ENCODE data around the gene CAT.

Gene CAT

GRCh38 chr11:34501949-34502348, 63.2 kb downstream of the CAT start:
- Histone ChIP-seq H2AFZ (ENCODE audit: low read length) (peak overlapping the region; percentile 76), H4K20me1 (ENCODE audit: insufficient read depth, low read length, poor library complexity, severe bottlenecking) (no peaks in the 10 kb centered on the region), H3K9ac (ENCODE audit: low read depth, low read length, poor library complexity, severe bottlenecking) (no peak overlapping the region), H3K9me2 (replicated peaks; ENCODE audit: low read depth, low read length) (no peaks in the 10 kb centered on the region), H3F3A (ENCODE audit: low read depth) (no peaks in the 10 kb centered on the region), H3K27me3 (ENCODE audit: insufficient read depth, low read length, poor library complexity, severe bottlenecking) (no peaks in the 10 kb centered on the region), H3K36me3 (ENCODE audit: insufficient read depth, low read length) (no peaks in the 10 kb centered on the region), H3K79me2 (ENCODE audit: insufficient read depth, low read length) (no peaks in the 10 kb centered on the region), H3K4me3 (ENCODE audit: low read length, poor library complexity, severe bottlenecking) (no peak overlapping the region), H3K9me3 (ENCODE audit: insufficient read depth, low read depth, low read length) (no peaks in the 10 kb centered on the region), H3K4me1 (ENCODE audit: insufficient read depth, low read length, poor library complexity, severe bottlenecking) (no peaks in the 10 kb centered on the region), H3K4me2 (ENCODE audit: low read depth, low read length, poor library complexity, severe bottlenecking) (no peak overlapping the region)
- no peak for TF ChIP-seq EZH2phosphoT487 (IDR thresholded peaks at IDR 0.05; ENCODE audit: borderline replicate concordance)
- no peak for TF ChIP-seq CTCF (conservative IDR thresholded peaks at IDR 0.05; ENCODE audit: low read length)

- H3K4me3 ChIP-seq (ENCODE audit: low read length, poor library complexity, severe bottlenecking), result no peak overlapping the region
- H3K9me2 ChIP-seq (replicated peaks; ENCODE audit: low read depth, low read length), result no peaks in the 10 kb centered on the region
- H3K4me1 ChIP-seq (ENCODE audit: insufficient read depth, low read length, poor library complexity, severe bottlenecking), result no peaks in the 10 kb centered on the region
- H3F3A ChIP-seq (ENCODE audit: low read depth), result no peaks in the 10 kb centered on the region
- no peaks in the 10 kb centered on the region for H3K27me3 ChIP-seq (ENCODE audit: insufficient read depth, low read length, poor library complexity, severe bottlenecking)
- no peaks in the 10 kb centered on the region for H3K36me3 ChIP-seq (ENCODE audit: insufficient read depth, low read length)
- H3K9ac ChIP-seq (ENCODE audit: low read depth, low read length, poor library complexity, severe bottlenecking), result no peak overlapping the region
- H2AFZ ChIP-seq (ENCODE audit: low read length), result no peak overlapping the region
- H3K79me2 ChIP-seq (ENCODE audit: insufficient read depth, low read length), result no peaks in the 10 kb centered on the region
- no peak overlapping the region for H3K4me2 ChIP-seq (ENCODE audit: low read depth, low read length, poor library complexity, severe bottlenecking)
- TF ChIP-seq EZH2phosphoT487 (IDR thresholded peaks at IDR 0.05; ENCODE audit: borderline replicate concordance) (no peak), CTCF (conservative IDR thresholded peaks at IDR 0.05; ENCODE audit: low read length) (no peak; the same call in 1 of the 2 replicates)
- no peaks in the 10 kb centered on the region for H4K20me1 ChIP-seq (ENCODE audit: insufficient read depth, low read length, poor library complexity, severe bottlenecking)
- H3K9me3 ChIP-seq (ENCODE audit: insufficient read depth, low read depth, low read length), result no peaks in the 10 kb centered on the region
These were observed 64.2 kb downstream of the CAT start for GRCh38 chr11:34502949-34503348.

GRCh38 chr11:34505874-34506273, 67.1 kb downstream of the CAT start:
- H3K9ac ChIP-seq (ENCODE audit: low read depth, low read length, poor library complexity, severe bottlenecking), result no peak overlapping the region
- no peaks in the 10 kb centered on the region for H3K27me3 ChIP-seq (ENCODE audit: insufficient read depth, low read length, poor library complexity, severe bottlenecking)
- H3K4me1 ChIP-seq (ENCODE audit: insufficient read depth, low read length, poor library complexity, severe bottlenecking), result no peaks in the 10 kb centered on the region
- H3K79me2 ChIP-seq (ENCODE audit: insufficient read depth, low read length), result no peaks in the 10 kb centered on the region
- no peak overlapping the region for H3K4me3 ChIP-seq (ENCODE audit: low read length, poor library complexity, severe bottlenecking)
- H3K9me2 ChIP-seq (replicated peaks; ENCODE audit: low read depth, low read length), result no peaks in the 10 kb centered on the region
- TF ChIP-seq CTCF (conservative IDR thresholded peaks at IDR 0.05; ENCODE audit: low read length), result no peak
- TF ChIP-seq EZH2phosphoT487 (IDR thresholded peaks at IDR 0.05; ENCODE audit: borderline replicate concordance), result no peak
- H4K20me1 ChIP-seq (ENCODE audit: insufficient read depth, low read length, poor library complexity, severe bottlenecking), result no peaks in the 10 kb centered on the region
- H3K9me3 ChIP-seq (ENCODE audit: insufficient read depth, low read depth, low read length), result no peaks in the 10 kb centered on the region
- H3K36me3 ChIP-seq (ENCODE audit: insufficient read depth, low read length), result no peaks in the 10 kb centered on the region
- no peaks in the 10 kb centered on the region for H3F3A ChIP-seq (ENCODE audit: low read depth)
- H3K4me2 ChIP-seq (ENCODE audit: low read depth, low read length, poor library complexity, severe bottlenecking), result no peak overlapping the region
- no peak overlapping the region for H2AFZ ChIP-seq (ENCODE audit: low read length)
